ENCODE measurements around the gene AP1B1.

GRCh38 chr22:29288837-29289236, 99.5 kb downstream of the AP1B1 start:
- TF ChIP-seq, protein P1, sequence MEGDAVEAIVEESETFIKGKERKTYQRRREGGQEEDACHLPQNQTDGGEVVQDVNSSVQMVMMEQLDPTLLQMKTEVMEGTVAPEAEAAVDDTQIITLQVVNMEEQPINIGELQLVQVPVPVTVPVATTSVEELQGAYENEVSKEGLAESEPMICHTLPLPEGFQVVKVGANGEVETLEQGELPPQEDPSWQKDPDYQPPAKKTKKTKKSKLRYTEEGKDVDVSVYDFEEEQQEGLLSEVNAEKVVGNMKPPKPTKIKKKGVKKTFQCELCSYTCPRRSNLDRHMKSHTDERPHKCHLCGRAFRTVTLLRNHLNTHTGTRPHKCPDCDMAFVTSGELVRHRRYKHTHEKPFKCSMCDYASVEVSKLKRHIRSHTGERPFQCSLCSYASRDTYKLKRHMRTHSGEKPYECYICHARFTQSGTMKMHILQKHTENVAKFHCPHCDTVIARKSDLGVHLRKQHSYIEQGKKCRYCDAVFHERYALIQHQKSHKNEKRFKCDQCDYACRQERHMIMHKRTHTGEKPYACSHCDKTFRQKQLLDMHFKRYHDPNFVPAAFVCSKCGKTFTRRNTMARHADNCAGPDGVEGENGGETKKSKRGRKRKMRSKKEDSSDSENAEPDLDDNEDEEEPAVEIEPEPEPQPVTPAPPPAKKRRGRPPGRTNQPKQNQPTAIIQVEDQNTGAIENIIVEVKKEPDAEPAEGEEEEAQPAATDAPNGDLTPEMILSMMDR (IDR thresholded peaks at IDR 0.05): no peak
- TF ChIP-seq POLR2A (IDR thresholded peaks at IDR 0.05): no peak

All from body of pancreas (tissue), 4 donors.